ENCODE results near the gene EHD1. TPM values are rescaled to one million over a fixed set of nuclear protein-coding genes. Genes with fewer than 3 reads are reported as not detected.
A peak's percentile ranks its signal among the peaks of the same experiment; 100 is the strongest.

Gene EHD1
- total and polyA plus RNA-seq, 2 of the 4 experiments (the other 2 are of a cell fraction) = 107 to 209 TPM

GRCh38 chr11:64809781-64810241, 68.6 kb downstream of the EHD1 start:
- Histone ChIP-seq H2BK20ac (ENCODE audit: low read depth, low read length) (no peak overlapping the region), H3K56ac (ENCODE audit: extremely low read depth, insufficient read depth, low read length) (0 out of 2 replicates have a peak overlapping the region, but pooled peaks have one; percentile 27), H3K23ac (ENCODE audit: low read depth, low read length) (peak overlapping the region; percentile 38; the same call in 1 of the 2 replicates), H4K20me1 (ENCODE audit: insufficient read depth, low read length) (no peaks in the 10 kb centered on the region), H3K4me2 (ENCODE audit: low read depth, low read length) (peak overlapping the region; percentile 92), H2AFZ (replicated peaks; ENCODE audit: low read length, poor library complexity) (peak overlapping the region; percentile 92), H3K9me1 (ENCODE audit: insufficient read depth, low read length) (peaks cover 13% of the 10 kb centered on the region), H3K4me1 (ENCODE audit: control insufficient read depth, insufficient read depth, low read length) (peaks cover 5% of the 10 kb centered on the region), H3K36me3 (ENCODE audit: control insufficient read depth, insufficient read depth, low read length) (peaks cover 19% of the 10 kb centered on the region), H3K4ac (ENCODE audit: low read depth, low read length) (peak overlapping the region; percentile 53), H3K27me3 (ENCODE audit: control insufficient read depth, insufficient read depth, low read length) (no peaks in the 10 kb centered on the region), H3K14ac (replicated peaks; ENCODE audit: low read depth, low read length) (peak overlapping the region; percentile 87; the same call in 1 of the 2 replicates), H2BK5ac (ENCODE audit: low read depth, low read length, poor library complexity, severe bottlenecking) (no peak overlapping the region), H3K79me1 (ENCODE audit: low read depth in 1 of 2, low read length in 2 of 2) (peaks cover 0 to 33% of the 10 kb centered on the region in 2 experiments; a peak in 3 of 4 replicates), H2AK9ac (replicated peaks; ENCODE audit: low read depth, low read length, poor library complexity) (peak overlapping the region; percentile 95), H4K91ac (ENCODE audit: insufficient read depth, low read depth, low read length) (no peak overlapping the region), H4K8ac (ENCODE audit: low read depth in 2 of 2, low read length in 2 of 2) (peak overlapping the region; percentile 6 to 64; a peak in 1 of 4 replicates), H3K4me3 (ENCODE audit: insufficient read depth, low read depth, low read length) (peak overlapping the region; percentile 65), H2BK120ac (ENCODE audit: low read depth, low read length) (no peak overlapping the region), H3K27ac (ENCODE audit: insufficient read depth, low read length) (peak overlapping the region; percentile 39; the same call in 1 of the 2 replicates), H2BK15ac (ENCODE audit: low read depth, low read length) (no peak overlapping the region), H3K9ac (ENCODE audit: low read depth, low read length) (peak overlapping the region; percentile 67), H3K18ac (ENCODE audit: low read depth, low read length) (no peak overlapping the region), H4K5ac (ENCODE audit: low read depth, low read length) (no peak overlapping the region; the same call in 1 of the 2 replicates), H3K9me3 (ENCODE audit: control insufficient read depth, insufficient read depth, low read length) (no peaks in the 10 kb centered on the region), H2AK5ac (ENCODE audit: low read depth, low read length) (peak overlapping the region; percentile 68)
- DNase-seq (no peak), ATAC-seq (ENCODE audit: low read depth) (peak; percentile 16)
- TF ChIP-seq POLR2A (IDR thresholded peaks at IDR 0.05; ENCODE audit: low read depth, low read length) = no peak
- no peak for TF ChIP-seq FOS (IDR thresholded peaks at IDR 0.05; ENCODE audit: low read depth, low read length)
- no peak for TF ChIP-seq CHD1 (IDR thresholded peaks at IDR 0.05; ENCODE audit: low read depth, low read length)
- no peak for TF ChIP-seq SMC3 (IDR thresholded peaks at IDR 0.05; ENCODE audit: low read depth, low read length)
- no peak for TF ChIP-seq NFE2L2 (IDR thresholded peaks at IDR 0.05; ENCODE audit: low read depth, low read length)
- TF ChIP-seq MAFK (IDR thresholded peaks at IDR 0.05; ENCODE audit: low read depth, low read length) = no peak
- TF ChIP-seq RFX5 (IDR thresholded peaks at IDR 0.05; ENCODE audit: low read depth, low read length) = no peak
- no peak for TF ChIP-seq CEBPB (IDR thresholded peaks at IDR 0.05; ENCODE audit: low read depth, low read length)
- no peak for TF ChIP-seq CTCF (conservative IDR thresholded peaks at IDR 0.05; ENCODE audit: low read depth, low read length)
- TF ChIP-seq MXI1 (IDR thresholded peaks at IDR 0.05; ENCODE audit: borderline replicate concordance, low read depth, low read length) = no peak
- TF ChIP-seq ELK1 (IDR thresholded peaks at IDR 0.05; ENCODE audit: borderline replicate concordance, low read depth, low read length) = no peak
- no peak for TF ChIP-seq RCOR1 (IDR thresholded peaks at IDR 0.05; ENCODE audit: insufficient replicate concordance, low read length)
- no peak for TF ChIP-seq RAD21 (IDR thresholded peaks at IDR 0.05; ENCODE audit: low read length)
- no peak for TF ChIP-seq USF2 (IDR thresholded peaks at IDR 0.05; ENCODE audit: low read depth, low read length)
- dilution Hi-C loops (cut with HindIII; ENCODE audit: low sequenced_read_pairs, unreplicated experiment) = no loop called here
- intact Hi-C loops (cut with micrococcal nuclease) = no loop called here
- BruUV-seq (replicated peaks) = no TSS peak
- 8% methylated on average over 17 of the region's 44 CpGs; no CpG with 5 or more reads in 1 of the 2 experiments for WGBS, 2 experiments (ENCODE audit: extremely low coverage in 2 of 2, insufficient read length in 1 of 2)
- in situ Hi-C loops (cut with MboI; ENCODE audit: low sequenced_read_pairs) = no loop called here
- POLR2A ChIA-PET (ENCODE audit: unreplicated experiment) = no interaction called here
- CTCF ChIA-PET = interaction anchor here (0.6 kb wide), 1 partner anchor 38 kb away, joined by 4 read pairs; no protein-coding TSS in a partner anchor

Data from IMR-90 (cell line).